HG02938 (cell line): ENCODE measurements around the gene CACNG1.
A peak's percentile ranks its signal among the peaks of the same experiment; 100 is the strongest.
"Not testable (repeated sequence)": the region's sequence is repeated elsewhere in the genome, so short reads cannot be mapped to it uniquely, and the experiment has no call there.

Experiments used
- ATAC-seq: cut with Tn5 transposase; IDR thresholded peaks from one replicate; pipeline ENCODE4 v1.9.1; 2021; ENCODE audit warnings: mild to moderate bottlenecking, moderate library complexity; ENCODE audit not compliant: unreplicated experiment

The CACNG1 gene

GRCh38 chr17:67074781-67075180, 30.4 kb downstream of the CACNG1 start:
- ATAC-seq, result no peak

- no peak for ATAC-seq
Observed at GRCh38 chr17:67076290-67076689, 31.9 kb downstream of the CACNG1 start.

GRCh38 chr17:67078292-67078691, 33.9 kb downstream of the CACNG1 start:
- no peak for ATAC-seq

- no peak for ATAC-seq
Observed at GRCh38 chr17:67079491-67079890, 35.1 kb downstream of the CACNG1 start.

- no peak for ATAC-seq
Observed at GRCh38 chr17:67080804-67081203, 36.5 kb downstream of the CACNG1 start.

- peak; percentile 85 for ATAC-seq
Observed at GRCh38 chr17:67082107-67082506, 37.8 kb downstream of the CACNG1 start.

- ATAC-seq, result no peak
Observed at GRCh38 chr17:67085406-67085805, 41.1 kb downstream of the CACNG1 start.

GRCh38 chr17:67088639-67089038, 44.3 kb downstream of the CACNG1 start:
- ATAC-seq, result no peak

- no peak for ATAC-seq
Observed at GRCh38 chr17:67090341-67090740, 46.0 kb downstream of the CACNG1 start.

GRCh38 chr17:67092291-67092690, 47.9 kb downstream of the CACNG1 start:
- ATAC-seq, result no peak

- ATAC-seq, result not testable (repeated sequence)
Observed at GRCh38 chr17:67092710-67093109, 48.4 kb downstream of the CACNG1 start.

GRCh38 chr17:67093348-67093747, 49.0 kb downstream of the CACNG1 start:
- no peak for ATAC-seq

- ATAC-seq, result not testable (repeated sequence)
Observed at GRCh38 chr17:67095291-67095690, 50.9 kb downstream of the CACNG1 start.

GRCh38 chr17:67095803-67096202, 51.4 kb downstream of the CACNG1 start:
- no peak for ATAC-seq

- no peak for ATAC-seq
Observed at GRCh38 chr17:67096609-67097008, 52.3 kb downstream of the CACNG1 start.

- ATAC-seq, result no peak
Observed at GRCh38 chr17:67098006-67098405, 53.7 kb downstream of the CACNG1 start.

GRCh38 chr17:67104641-67105040, 60.3 kb downstream of the CACNG1 start:
- not testable (repeated sequence) for ATAC-seq

GRCh38 chr17:67105213-67105612, 60.9 kb downstream of the CACNG1 start:
- ATAC-seq, result no peak
